AG04450 (cell line): Measurements from ENCODE around the gene CCDC121. TPM values are rescaled to one million over a fixed set of nuclear protein-coding genes. Genes with fewer than 3 reads are reported as not detected.

Source experiments
- CTCF ChIA-PET: fragments of 300-600, 350-600 bp; formaldehyde crosslinking; extraction: SDS; loops from one replicate; lab custom pipeline; 2022; ENCODE audit warnings: antibody characterized with exemption, inconsistent platforms; lab: Charles Lee
- POLR2A ChIA-PET: fragments of 350-600 bp; formaldehyde crosslinking; extraction: SDS; loops from one replicate; lab custom pipeline; 2021; ENCODE audit warnings: antibody characterized with exemption, inconsistent platforms; lab: Yijun Ruan, JAX
- DNase-seq: peaks from one replicate; pipeline ENCODE4 v3.0.0-alpha.2; 2011; ENCODE audit warnings: low read depth, low spot score
- H3K27ac ChIP-seq: one replicate; pipeline ENCODE4 v1.5.1; 2012; ENCODE audit warnings: low read depth, low read length, control low read depth
- H3K27me3 ChIP-seq: one replicate; pipeline ENCODE4 v1.6.0; 2012; ENCODE audit warnings: low read length; ENCODE audit not compliant: control insufficient read depth, insufficient read depth
- H3K4me3 ChIP-seq: 2 replicates; pipeline ENCODE4 v1.5.1; 2011; ENCODE audit warnings: mild to moderate bottlenecking, low read depth, low read length, control low read depth
- H3K9me3 ChIP-seq: 2 replicates; pipeline ENCODE4 v1.5.1; 2012; ENCODE audit warnings: low read length; ENCODE audit not compliant: control insufficient read depth, insufficient read depth
- polyA plus RNA-seq: library from polyadenylated mRNA; depleted of rRNA; stranded (reverse); fragments of >200 nt; gene quantifications from 2 replicates; pipeline ENCODE4 v1.2.3, GENCODE V29; 2011
- TF ChIP-seq, protein P1 (sequence below): IDR thresholded peaks from 2 replicates; pipeline ENCODE4 v1.5.1; 2011; ENCODE audit warnings: low read depth, low read length, control low read depth, inconsistent platforms

Gene CCDC121
- polyA plus RNA-seq, 1 experiment, result 1.8 TPM

DNA sequence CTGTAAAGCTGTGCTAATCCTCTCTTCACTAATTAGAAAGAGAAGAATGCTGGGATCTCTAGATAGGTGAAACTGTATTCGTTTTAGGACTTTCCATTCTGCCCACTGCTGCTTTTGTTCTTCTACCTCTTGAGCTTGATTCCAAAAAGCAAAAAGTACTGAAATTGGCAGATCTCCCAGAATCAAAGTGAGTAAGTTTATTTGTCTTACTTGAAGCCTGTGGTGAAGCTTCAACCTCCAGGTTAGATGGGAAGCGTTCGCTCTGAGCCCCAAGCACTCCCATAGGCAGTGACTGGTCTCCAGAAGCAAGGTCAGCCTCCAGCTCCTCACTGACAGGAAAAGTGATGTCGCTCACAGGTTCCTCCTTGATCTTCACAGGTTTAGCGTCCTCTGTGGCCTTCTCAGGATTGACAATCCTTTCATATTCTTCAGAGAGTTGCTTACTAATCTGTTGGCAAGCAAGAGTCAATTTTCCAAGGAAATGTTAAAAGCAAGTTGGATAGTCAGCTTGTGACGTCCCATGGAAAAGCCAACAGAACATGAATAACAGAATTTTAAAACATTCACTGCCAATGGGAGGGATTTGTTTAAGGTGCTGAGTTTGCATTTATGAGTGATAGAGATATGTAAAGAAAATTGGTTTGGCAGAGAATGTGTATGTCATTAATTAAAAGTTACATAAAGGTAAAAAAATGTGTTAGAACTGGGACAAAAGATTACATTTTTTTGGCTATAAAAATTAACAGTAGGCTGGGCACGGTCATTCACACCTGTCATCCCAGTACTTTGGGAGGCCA lies 26.5 kb upstream of the CCDC121 start:
- POLR2A ChIA-PET, result interaction anchor here (0.6 kb wide), 1 partner anchor 287 kb away, joined by 3 read pairs; no protein-coding TSS in a partner anchor
- no peak overlapping the region for H3K27ac ChIP-seq

DNA sequence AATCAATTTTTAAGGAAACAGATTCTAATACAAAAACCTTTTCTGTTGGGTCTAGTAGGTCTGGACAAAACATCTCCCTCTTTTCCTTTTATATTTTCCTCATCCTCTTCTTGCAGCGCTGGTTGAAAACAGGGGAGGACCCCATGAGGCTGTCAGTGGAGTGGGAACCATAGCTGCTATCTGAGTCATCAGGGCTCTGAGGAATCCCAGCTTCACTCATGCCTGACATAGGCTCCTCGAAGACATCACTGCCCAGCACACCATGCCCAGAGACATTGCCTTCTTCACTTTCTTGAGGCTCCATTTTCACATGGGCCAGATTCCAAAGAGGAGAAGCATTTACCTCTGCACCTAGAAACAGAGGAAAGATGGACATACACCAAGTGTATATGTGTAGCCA lies 24.6 kb upstream of the CCDC121 start:
- no peaks in the 10 kb centered on the region for H3K27me3 ChIP-seq
- TF ChIP-seq, protein P1, sequence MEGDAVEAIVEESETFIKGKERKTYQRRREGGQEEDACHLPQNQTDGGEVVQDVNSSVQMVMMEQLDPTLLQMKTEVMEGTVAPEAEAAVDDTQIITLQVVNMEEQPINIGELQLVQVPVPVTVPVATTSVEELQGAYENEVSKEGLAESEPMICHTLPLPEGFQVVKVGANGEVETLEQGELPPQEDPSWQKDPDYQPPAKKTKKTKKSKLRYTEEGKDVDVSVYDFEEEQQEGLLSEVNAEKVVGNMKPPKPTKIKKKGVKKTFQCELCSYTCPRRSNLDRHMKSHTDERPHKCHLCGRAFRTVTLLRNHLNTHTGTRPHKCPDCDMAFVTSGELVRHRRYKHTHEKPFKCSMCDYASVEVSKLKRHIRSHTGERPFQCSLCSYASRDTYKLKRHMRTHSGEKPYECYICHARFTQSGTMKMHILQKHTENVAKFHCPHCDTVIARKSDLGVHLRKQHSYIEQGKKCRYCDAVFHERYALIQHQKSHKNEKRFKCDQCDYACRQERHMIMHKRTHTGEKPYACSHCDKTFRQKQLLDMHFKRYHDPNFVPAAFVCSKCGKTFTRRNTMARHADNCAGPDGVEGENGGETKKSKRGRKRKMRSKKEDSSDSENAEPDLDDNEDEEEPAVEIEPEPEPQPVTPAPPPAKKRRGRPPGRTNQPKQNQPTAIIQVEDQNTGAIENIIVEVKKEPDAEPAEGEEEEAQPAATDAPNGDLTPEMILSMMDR, result no peak
- no peak overlapping the region for H3K4me3 ChIP-seq
- POLR2A ChIA-PET, result no interaction called here
- no peak overlapping the region for H3K27ac ChIP-seq
- no peak for DNase-seq
- H3K9me3 ChIP-seq, result no peaks in the 10 kb centered on the region
- CTCF ChIA-PET, result interaction anchor here (0.6 to 1.3 kb wide), 2 partner anchors 12 to 29 kb away, joined by 3 to 4 read pairs; no protein-coding TSS in a partner anchor

More for the DNA sequence above, 26.5 kb upstream of the CCDC121 start:
- DNase-seq, result peak; percentile 63
- TF ChIP-seq, protein P1, result no peak
- CTCF ChIA-PET, result interaction anchor here (3.4 kb wide), 1 partner anchor 28 kb away, joined by 18 read pairs; no protein-coding TSS in a partner anchor
- no peaks in the 10 kb centered on the region for H3K27me3 ChIP-seq
- no peaks in the 10 kb centered on the region for H3K9me3 ChIP-seq
- H3K4me3 ChIP-seq, result no peak overlapping the region

DNA sequence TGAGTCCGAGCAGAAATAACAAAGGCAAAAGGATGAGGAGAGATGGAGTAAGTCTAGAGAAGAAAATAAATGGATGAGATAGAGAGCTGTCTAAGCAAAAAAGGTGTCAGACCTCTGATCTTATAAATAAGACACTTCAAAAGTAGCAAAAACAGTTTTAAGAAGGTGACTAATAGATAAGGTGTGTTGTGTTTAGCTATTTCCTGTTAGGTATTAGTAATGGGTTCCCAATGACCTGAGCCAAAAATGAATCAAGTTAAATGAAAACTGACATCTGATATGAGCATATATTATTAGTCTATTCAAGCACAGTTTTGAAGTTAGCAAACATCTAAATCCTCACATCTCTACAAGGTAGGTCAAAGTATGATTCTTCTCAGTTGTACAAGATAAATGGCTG lies 24.0 kb upstream of the CCDC121 start:
- H3K4me3 ChIP-seq, result no peak overlapping the region
- H3K9me3 ChIP-seq, result no peaks in the 10 kb centered on the region
- CTCF ChIA-PET, result interaction anchor here (1.3 kb wide), 1 partner anchor 30 kb away, joined by 4 read pairs; no protein-coding TSS in a partner anchor
- POLR2A ChIA-PET, result no interaction called here
- H3K27ac ChIP-seq, result no peak overlapping the region
- H3K27me3 ChIP-seq, result no peaks in the 10 kb centered on the region
- no peak for DNase-seq
- TF ChIP-seq, protein P1, result no peak

DNA sequence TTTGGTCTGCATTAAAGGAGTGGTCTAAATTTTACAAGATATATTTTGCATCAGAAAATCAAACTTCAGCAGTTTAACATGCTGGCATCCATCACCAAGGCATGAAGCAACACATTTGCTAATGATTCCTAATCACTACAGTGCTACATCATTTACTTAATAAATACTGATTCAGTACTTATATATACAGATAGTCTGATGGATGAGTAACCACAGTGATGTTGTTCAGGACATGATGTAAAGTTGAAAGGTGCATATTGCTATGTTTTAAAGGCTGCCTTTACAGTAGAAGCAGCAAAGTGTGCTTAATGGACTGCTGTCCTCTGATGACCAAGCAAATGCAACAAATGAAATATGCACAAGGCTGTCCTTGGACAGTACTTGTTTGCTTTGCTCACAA lies 23.5 kb upstream of the CCDC121 start:
- no peak overlapping the region for H3K4me3 ChIP-seq
- ChIA-PET CTCF (interaction anchor here (1.3 kb wide), 1 partner anchor 30 kb away, joined by 4 read pairs; no protein-coding TSS in a partner anchor), POLR2A (no interaction called here)
- no peak overlapping the region for H3K27ac ChIP-seq
- H3K9me3 ChIP-seq, result no peaks in the 10 kb centered on the region
- no peaks in the 10 kb centered on the region for H3K27me3 ChIP-seq
- no peak for DNase-seq
- TF ChIP-seq, protein P1, result no peak

DNA sequence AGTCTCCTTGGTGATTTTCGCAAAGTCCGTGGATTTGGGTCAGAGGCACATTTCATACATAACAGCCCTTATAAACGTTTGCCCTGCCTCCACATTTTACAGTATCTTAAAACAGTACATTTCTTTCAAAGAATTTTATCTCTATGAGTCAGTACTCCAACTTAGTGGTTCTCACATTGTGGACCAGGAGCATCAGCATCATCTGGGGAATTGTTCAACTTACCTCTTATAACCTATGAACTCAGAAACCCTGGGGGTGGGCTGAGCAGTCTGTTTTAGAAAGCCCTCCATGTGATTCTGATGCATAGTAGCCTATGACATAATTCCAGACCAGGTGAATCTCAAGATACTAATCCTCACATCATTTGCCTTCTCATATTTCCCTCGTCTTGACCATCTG lies 22.2 kb upstream of the CCDC121 start:
- Histone ChIP-seq H3K27ac (no peak overlapping the region), H3K4me3 (no peak overlapping the region), H3K9me3 (no peaks in the 10 kb centered on the region), H3K27me3 (no peaks in the 10 kb centered on the region)
- CTCF ChIA-PET, result interaction anchor here (2.4 kb wide), 1 partner anchor 32 kb away, joined by 11 read pairs; no protein-coding TSS in a partner anchor
- POLR2A ChIA-PET, result no interaction called here
- TF ChIP-seq, protein P1, result no peak
- DNase-seq, result no peak
